Progenitor cell of endocrine pancreas (in vitro differentiated cells): ENCODE measurements around the gene HYI. TPM values are rescaled to one million over a fixed set of nuclear protein-coding genes. Genes with fewer than 3 reads are reported as not detected.

Source experiments
- DNase-seq: peaks from one replicate; pipeline ENCODE4 v3.0.0; 2021; ENCODE audit warnings: low spot score; ENCODE audit not compliant: unreplicated experiment
- H3K27ac Mint-ChIP-seq: 2 replicates; pipeline ENCODE4 v1.8.0; 2021; ENCODE audit warnings: mild to moderate bottlenecking, moderate library complexity, mixed read lengths
- H3K27me3 Mint-ChIP-seq: 2 replicates; pipeline ENCODE4 v1.8.0; 2021; ENCODE audit warnings: mixed read lengths
- H3K36me3 Mint-ChIP-seq: 2 replicates; pipeline ENCODE4 v1.8.0; 2022; ENCODE audit warnings: mixed read lengths; ENCODE audit not compliant: insufficient read depth
- H3K4me1 Mint-ChIP-seq: 2 replicates; pipeline ENCODE4 v1.8.0; 2021; ENCODE audit warnings: low read depth, mixed read lengths
- H3K4me3 Mint-ChIP-seq: 2 replicates; pipeline ENCODE4 v1.8.0; 2021; ENCODE audit warnings: low read depth, mild to moderate bottlenecking, moderate library complexity, mixed read lengths
- H3K9me3 Mint-ChIP-seq: 2 replicates; pipeline ENCODE4 v1.8.0; 2021; ENCODE audit warnings: low read depth, mixed read lengths
- CTCF ChIP-seq: fragments of 200-600 bp; sonication (generic); IDR thresholded peaks from one replicate; pipeline ENCODE4 v1.5.0; 2021; ENCODE audit warnings: antibody characterized with exemption, mild to moderate bottlenecking; ENCODE audit not compliant: unreplicated experiment
- total RNA-seq: library from RNA; stranded (reverse); gene quantifications from 2 replicates; pipeline ENCODE4 v1.2.1, GENCODE V29; 2021

The HYI gene
- total RNA-seq, 1 donor from 2014 or later: 52.4 TPM

DNA sequence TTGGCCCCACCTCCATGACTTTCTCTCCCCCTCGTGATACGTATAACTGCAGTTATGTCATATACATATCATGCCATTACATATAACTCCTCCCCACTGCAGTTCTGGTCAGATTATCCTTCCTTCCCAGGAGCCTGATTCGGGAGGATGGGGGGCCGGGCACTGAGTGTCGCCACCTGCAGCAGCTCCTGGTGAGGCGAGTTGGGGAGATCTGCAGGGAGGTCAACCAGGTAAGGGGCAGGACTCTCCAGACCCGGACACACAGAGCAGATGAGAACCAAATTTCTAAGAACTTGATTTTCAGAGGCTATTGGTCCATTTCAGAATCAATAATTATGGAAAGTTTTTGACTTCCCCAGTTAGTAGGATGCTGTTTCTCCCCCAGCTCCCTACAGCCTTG, 19.5 kb downstream of the HYI start:
- H3K27ac Mint-ChIP-seq: no peak overlapping the region
- no peak for DNase-seq
- no peak for TF ChIP-seq CTCF
- peaks cover 3% of the 10 kb centered on the region for H3K4me1 Mint-ChIP-seq
- peaks cover 31% of the 10 kb centered on the region for H3K36me3 Mint-ChIP-seq
- H3K4me3 Mint-ChIP-seq: no peak overlapping the region
- no peaks in the 10 kb centered on the region for H3K27me3 Mint-ChIP-seq
- no peaks in the 10 kb centered on the region for H3K9me3 Mint-ChIP-seq

DNA sequence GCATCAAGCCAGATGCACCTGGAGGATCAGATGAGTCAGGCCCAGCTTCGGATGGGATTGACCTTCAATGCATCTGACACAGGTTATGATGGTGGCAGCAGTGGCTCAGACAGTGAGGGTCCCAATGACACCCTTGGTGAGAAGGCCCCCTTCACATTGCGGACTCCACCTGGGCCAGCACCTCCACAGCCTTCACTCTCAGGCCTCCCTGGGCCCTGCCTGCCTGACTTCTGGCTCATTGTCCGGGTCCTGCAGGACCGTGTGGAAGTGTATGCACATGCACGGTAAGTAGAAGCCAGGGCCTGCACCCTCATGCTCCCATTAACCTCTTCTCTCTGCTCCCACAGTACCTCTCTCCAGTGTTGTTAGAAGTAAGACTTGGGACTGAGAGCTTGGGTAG, 20.8 kb downstream of the HYI start:
- no peak for DNase-seq
- Mint-ChIP-seq H3K9me3 (no peaks in the 10 kb centered on the region), H3K27ac (no peak overlapping the region), H3K36me3 (peaks cover 31% of the 10 kb centered on the region), H3K27me3 (no peaks in the 10 kb centered on the region), H3K4me3 (no peak overlapping the region), H3K4me1 (peaks cover 3% of the 10 kb centered on the region)
- no peak for TF ChIP-seq CTCF

GRCh38 chr1:43432171-43432860, 21.4 kb downstream of the HYI start:
- H3K4me1 Mint-ChIP-seq: peaks cover 2% of the 10 kb centered on the region
- H3K27ac Mint-ChIP-seq: no peak overlapping the region
- TF ChIP-seq CTCF: no peak
- H3K4me3 Mint-ChIP-seq: no peak overlapping the region
- H3K27me3 Mint-ChIP-seq: no peaks in the 10 kb centered on the region
- DNase-seq: no peak
- H3K36me3 Mint-ChIP-seq: peaks cover 31% of the 10 kb centered on the region
- no peaks in the 10 kb centered on the region for H3K9me3 Mint-ChIP-seq

DNA sequence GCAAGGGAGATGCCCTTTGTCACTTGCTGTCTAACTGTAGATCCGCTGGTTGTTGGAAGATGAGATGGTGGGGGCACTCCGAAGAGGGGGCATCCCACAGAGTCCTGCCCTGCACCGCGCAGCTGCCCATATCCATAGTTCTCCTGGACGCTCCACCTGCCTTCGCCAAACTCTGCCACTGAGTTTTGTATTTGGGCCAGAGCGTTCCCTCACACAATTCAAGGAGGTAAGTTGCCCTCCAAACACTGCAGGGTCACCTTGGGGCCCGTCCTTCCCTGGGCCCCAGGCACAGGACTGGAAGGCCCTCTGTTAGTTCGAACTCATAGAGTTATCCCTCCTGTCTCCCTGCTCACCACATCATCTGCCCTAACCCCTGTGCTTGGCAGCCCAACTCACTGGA, 22.1 kb downstream of the HYI start:
- Mint-ChIP-seq H3K4me1 (no peaks in the 10 kb centered on the region), H3K27me3 (no peaks in the 10 kb centered on the region), H3K27ac (no peak overlapping the region), H3K4me3 (no peak overlapping the region), H3K36me3 (peaks cover 32% of the 10 kb centered on the region), H3K9me3 (no peaks in the 10 kb centered on the region)
- no peak for TF ChIP-seq CTCF
- no peak for DNase-seq

DNA sequence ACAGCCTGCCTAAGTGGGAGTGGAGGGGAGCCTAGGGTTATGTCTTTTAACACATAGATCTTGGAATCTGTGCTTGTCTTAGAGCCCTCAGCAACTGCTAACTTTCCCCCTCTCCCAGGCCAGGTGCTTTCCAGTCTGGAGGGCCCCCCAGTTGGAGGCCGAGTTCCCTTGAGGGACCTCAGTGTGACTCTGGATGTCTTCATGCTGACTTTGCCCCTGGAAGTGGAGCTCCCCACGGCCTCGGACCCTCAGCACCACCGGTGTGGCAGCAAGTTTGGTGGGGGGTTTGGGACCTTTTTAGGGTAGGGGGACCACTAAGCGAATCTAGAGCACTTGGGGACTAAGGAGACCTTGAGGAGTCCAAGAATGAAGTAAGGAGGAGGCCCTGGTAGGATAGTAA, 22.9 kb downstream of the HYI start:
- no peak overlapping the region for H3K27ac Mint-ChIP-seq
- no peak for TF ChIP-seq CTCF
- H3K36me3 Mint-ChIP-seq: peaks cover 30% of the 10 kb centered on the region

More for the DNA sequence above, 22.9 kb downstream of the HYI start:
- DNase-seq: no peak
- Mint-ChIP-seq H3K9me3 (no peaks in the 10 kb centered on the region), H3K4me1 (no peaks in the 10 kb centered on the region), H3K27me3 (no peaks in the 10 kb centered on the region), H3K4me3 (no peak overlapping the region)
